DOHH2 (cell line): ENCODE measurements around the gene ZNF444.

Experiments used
- EZH2phosphoT487 ChIP-seq: fragments of 200-600 bp; sonication (generic); IDR thresholded peaks from 2 replicates; pipeline ENCODE4 v1.6.1; 2017; ENCODE audit warnings: borderline replicate concordance, mild to moderate bottlenecking, antibody characterized with exemption, low read length, moderate library complexity, mixed read lengths
- TF ChIP-seq, protein P1 (sequence below): fragments of 200-600 bp; sonication (generic); IDR thresholded peaks from one replicate; pipeline ENCODE4 v1.5.1; 2014; ENCODE audit warnings: antibody characterized with exemption, mild to moderate bottlenecking, low read depth, low read length; ENCODE audit not compliant: poor library complexity, severe bottlenecking

DNA sequence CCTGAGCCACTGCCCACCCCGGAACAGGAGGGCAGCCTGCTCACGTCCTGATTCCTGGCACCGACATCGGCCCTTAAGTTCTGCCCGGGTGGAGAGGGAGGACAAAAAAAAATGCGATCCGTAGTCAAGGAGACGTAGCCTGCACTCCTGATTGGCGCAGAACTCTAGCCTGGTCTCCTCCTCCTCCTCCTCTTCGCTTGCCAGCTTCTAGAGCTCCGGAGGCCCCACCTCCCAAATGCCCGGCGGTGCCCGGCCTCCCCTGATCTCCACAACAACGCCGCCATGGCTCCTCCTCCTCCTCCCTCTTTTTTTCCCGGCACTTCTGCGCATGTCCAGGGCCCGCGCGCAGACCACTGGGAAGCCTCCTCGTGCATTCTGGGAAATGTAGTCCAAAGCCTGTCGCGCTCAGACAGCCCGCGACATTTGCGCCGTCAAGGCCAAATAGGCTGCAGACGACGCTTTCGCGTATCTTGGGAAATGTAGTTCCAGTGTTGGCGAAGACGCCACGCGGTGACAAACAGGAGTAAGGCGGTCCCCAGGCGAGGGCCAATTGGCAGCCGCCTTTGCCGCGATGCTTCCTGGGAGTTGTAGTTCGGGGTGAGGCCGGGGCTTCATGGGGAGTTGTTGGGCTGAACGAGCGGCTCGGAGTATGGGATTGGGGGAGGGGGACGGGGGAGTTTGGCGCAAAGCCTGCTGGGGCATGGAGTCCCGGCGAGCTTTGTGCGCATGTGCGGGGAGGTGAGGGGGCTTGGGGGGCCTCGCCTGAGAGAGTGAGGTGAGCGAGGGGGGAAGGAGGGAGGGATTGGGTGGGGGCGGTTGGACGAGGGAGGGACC lies at the start of gene ZNF444:
- TF ChIP-seq, protein P1, sequence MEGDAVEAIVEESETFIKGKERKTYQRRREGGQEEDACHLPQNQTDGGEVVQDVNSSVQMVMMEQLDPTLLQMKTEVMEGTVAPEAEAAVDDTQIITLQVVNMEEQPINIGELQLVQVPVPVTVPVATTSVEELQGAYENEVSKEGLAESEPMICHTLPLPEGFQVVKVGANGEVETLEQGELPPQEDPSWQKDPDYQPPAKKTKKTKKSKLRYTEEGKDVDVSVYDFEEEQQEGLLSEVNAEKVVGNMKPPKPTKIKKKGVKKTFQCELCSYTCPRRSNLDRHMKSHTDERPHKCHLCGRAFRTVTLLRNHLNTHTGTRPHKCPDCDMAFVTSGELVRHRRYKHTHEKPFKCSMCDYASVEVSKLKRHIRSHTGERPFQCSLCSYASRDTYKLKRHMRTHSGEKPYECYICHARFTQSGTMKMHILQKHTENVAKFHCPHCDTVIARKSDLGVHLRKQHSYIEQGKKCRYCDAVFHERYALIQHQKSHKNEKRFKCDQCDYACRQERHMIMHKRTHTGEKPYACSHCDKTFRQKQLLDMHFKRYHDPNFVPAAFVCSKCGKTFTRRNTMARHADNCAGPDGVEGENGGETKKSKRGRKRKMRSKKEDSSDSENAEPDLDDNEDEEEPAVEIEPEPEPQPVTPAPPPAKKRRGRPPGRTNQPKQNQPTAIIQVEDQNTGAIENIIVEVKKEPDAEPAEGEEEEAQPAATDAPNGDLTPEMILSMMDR: no peak
- TF ChIP-seq EZH2phosphoT487: no peak
